GM12878 (cell line): Measurements from ENCODE around the gene BCAS4. TPM values are rescaled to one million over a fixed set of nuclear protein-coding genes. Genes with fewer than 3 reads are reported as not detected.

ENCODE experiments used
- ATAC-seq: fragments of 200-7000 bp; cut with Tn5 transposase; 3 replicates; pipeline ENCODE4 v1.9.1; 2020; ENCODE audit warnings: mild to moderate bottlenecking, moderate library complexity
- BruUV-seq: library from RNA; stranded (reverse); fragments of 400-500 nt; replicated peaks from 2 replicates; lab custom pipeline; 2021; lab: Mats Ljungman, UMichigan
- CTCF ChIA-PET: fragments of 300-600 bp; sonication (Branson Sonifier 250); formaldehyde crosslinking; extraction: SDS; loops from one replicate; lab custom pipeline; 2021; ENCODE audit warnings: inconsistent platforms; lab: Yijun Ruan, JAX
- POLR2A ChIA-PET: fragments of 350-600 bp; formaldehyde crosslinking; extraction: SDS; loops from one replicate; lab custom pipeline; 2021; ENCODE audit warnings: inconsistent platforms; lab: Charles Lee
- RAD21 ChIA-PET: fragments of 300-600 bp; sonication (Branson Sonifier 250); formaldehyde crosslinking; loops from one replicate; lab custom pipeline; 2023; ENCODE audit warnings: antibody characterized with exemption; ENCODE audit not compliant: unreplicated experiment; lab: Charles Lee
- SMC1A ChIA-PET: fragments of 300-600 bp; sonication (Branson Sonifier 250); formaldehyde crosslinking; loops from one replicate; lab custom pipeline; 2023; ENCODE audit not compliant: unreplicated experiment, uncharacterized antibody; lab: Charles Lee
- DNase-seq: peaks from one replicate; pipeline ENCODE4 v3.0.0-alpha.2; 2011; ENCODE audit warnings: low read depth, low spot score
- FAIRE-seq: peaks from 3 replicates; lab custom pipeline; 2011; peaks lifted over from hg19 to GRCh38; lab: Jason Lieb, UNC
- H2AFZ ChIP-seq: 2 replicates; pipeline ENCODE4 v1.6.0; 2011; ENCODE audit warnings: low read depth, low read length, control low read depth; ENCODE audit not compliant: control insufficient read depth
- H3K27ac ChIP-seq: 2 replicates; pipeline ENCODE4 v1.5.1; 2011; ENCODE audit warnings: control low read depth; ENCODE audit not compliant: control insufficient read depth, insufficient read depth
- H3K27me3 ChIP-seq, 2 experiments: replicated peaks in 1 of 2; 2 replicates each; pipeline versions ENCODE4 v1.6.0 to v1.6.1; 2011; ENCODE audit warnings: low read length in 1 of 2; ENCODE audit not compliant: control insufficient read depth in 2 of 2, insufficient read depth in 2 of 2
- H3K36me3 ChIP-seq, 2 experiments: 2 replicates each; pipeline ENCODE4 v1.5.1; 2011; ENCODE audit warnings: low read length in 1 of 2; ENCODE audit not compliant: control insufficient read depth in 2 of 2, insufficient read depth in 2 of 2
- H3K4me1 ChIP-seq: 2 replicates; pipeline ENCODE4 v1.6.1; 2011; ENCODE audit warnings: mild to moderate bottlenecking, low read length, moderate library complexity, mixed read lengths; ENCODE audit not compliant: control insufficient read depth, insufficient read depth
- H3K4me2 ChIP-seq: 2 replicates; pipeline ENCODE4 v1.6.0; 2011; ENCODE audit warnings: control low read depth; ENCODE audit not compliant: control insufficient read depth, insufficient read depth
- H3K4me3 ChIP-seq: fragments of 200-600 bp; sonication (generic); 2 replicates; pipeline ENCODE4 v1.5.1; 2016
- H3K79me2 ChIP-seq: 2 replicates; pipeline ENCODE4 v1.6.0; 2011; ENCODE audit warnings: low read length; ENCODE audit not compliant: control insufficient read depth, insufficient read depth
- H3K9ac ChIP-seq: 2 replicates; pipeline ENCODE4 v1.8.0; 2011; ENCODE audit warnings: low read length, control low read depth, mixed read lengths; ENCODE audit not compliant: control insufficient read depth, insufficient read depth
- H3K9me3 ChIP-seq: replicated peaks from 3 replicates; pipeline ENCODE4 v1.5.1; 2011; ENCODE audit warnings: mild to moderate bottlenecking, low read length; ENCODE audit not compliant: control insufficient read depth, insufficient read depth
- H4K20me1 ChIP-seq: 2 replicates; pipeline ENCODE4 v1.6.0; 2011; ENCODE audit not compliant: control insufficient read depth, insufficient read depth
- CBX3 ChIP-seq: fragments of 200-600 bp; sonication (generic); IDR thresholded peaks from 2 replicates; pipeline ENCODE4 v1.6.1; 2016; ENCODE audit warnings: low read depth, borderline replicate concordance
- HCFC1 ChIP-seq: fragments of 150-350 bp; IDR thresholded peaks from 2 replicates; pipeline ENCODE4 v1.6.1; 2014; ENCODE audit warnings: low read length
- JUND ChIP-seq: IDR thresholded peaks from 2 replicates; pipeline ENCODE4 v1.6.1; 2012; ENCODE audit warnings: low read depth, mild to moderate bottlenecking, low read length, improper control_type of control experiment, moderate library complexity
- KAT2A ChIP-seq: conservative IDR thresholded peaks from 2 replicates; pipeline ENCODE4 v1.6.1; 2011; ENCODE audit warnings: low read depth, low read length; ENCODE audit not compliant: control insufficient read depth
- KDM1A ChIP-seq: fragments of 200-600 bp; sonication (generic); IDR thresholded peaks from 2 replicates; pipeline ENCODE4 v1.6.1; 2016; ENCODE audit warnings: borderline replicate concordance
- MLLT1 ChIP-seq: fragments of 450-650 bp; IDR thresholded peaks from 2 replicates; pipeline ENCODE4 v1.6.1; 2016; ENCODE audit warnings: mild to moderate bottlenecking
- MTA3 ChIP-seq: IDR thresholded peaks from 2 replicates; pipeline ENCODE4 v1.6.1; 2012; ENCODE audit warnings: low read length, inconsistent platforms, borderline replicate concordance
- NKRF ChIP-seq: fragments of 450-650 bp; conservative IDR thresholded peaks from 2 replicates; pipeline ENCODE4 v1.6.1; 2017; ENCODE audit warnings: mild to moderate bottlenecking, moderate library complexity
- SREBF1 ChIP-seq: IDR thresholded peaks from 2 replicates; pipeline ENCODE4 v1.6.1; 2012; ENCODE audit warnings: mild to moderate bottlenecking, low read length
- STAT3 ChIP-seq: IDR thresholded peaks from 2 replicates; pipeline ENCODE4 v1.6.1; 2011; ENCODE audit warnings: low read depth, low read length, improper control_type of control experiment
- TAF1 ChIP-seq: IDR thresholded peaks from 2 replicates; pipeline ENCODE4 v1.6.1; 2011; ENCODE audit warnings: mild to moderate bottlenecking, low read depth, low read length, borderline replicate concordance
- TARDBP ChIP-seq: IDR thresholded peaks from 2 replicates; pipeline ENCODE4 v1.6.1; 2016; ENCODE audit warnings: borderline replicate concordance
- ZNF207 ChIP-seq: fragments of 450-650 bp; IDR thresholded peaks from 2 replicates; pipeline ENCODE4 v1.6.1; 2014; ENCODE audit warnings: antibody characterized with exemption, mild to moderate bottlenecking, borderline replicate concordance
- ZZZ3 ChIP-seq: IDR thresholded peaks from 2 replicates; pipeline ENCODE4 v1.6.1; 2011; ENCODE audit warnings: low read depth; ENCODE audit not compliant: control insufficient read depth, insufficient read length
- WGBS: methylation state at CpG from one replicate; pipeline ENCODE4 v1.1.6; 2016; ENCODE audit warnings: low lambda C conversion rate; ENCODE audit not compliant: insufficient replicate concordance, insufficient coverage; ENCODE audit errors: missing lambda C conversion rate; 5-methylcytosine and 5-hydroxymethylcytosine counted together
- in situ Hi-C: fragments of 300-500 bp; cut with MboI; formaldehyde crosslinking; loops from 9 replicates; pipeline ENCODE4 v1.14.3; 2018; ENCODE audit warnings: mixed read lengths
- intact Hi-C: fragments of 100-400 bp; cut with micrococcal nuclease; formaldehyde crosslinking; loops from one replicate; pipeline ENCODE4 v1.14.2; 2022; ENCODE audit not compliant: unreplicated experiment
- polyA plus RNA-seq, 11 experiments: library from polyadenylated mRNA; depleted of rRNA in 4 of 11; unstranded in 6 of 11; stranded (reverse) in 5 of 11; fragments of >200 nt; fragmentation: Nextera tagmentation in 4 of 11; fragmentation: Illumina TruSeq in 1 of 11; extraction: Ambion mirVana in 4 of 11; extraction: Trizol in 1 of 11; gene quantifications; 1 replicate in 1 of 11; 2 replicates in 10 of 11; pipeline versions ENCODE4 v1.2.1 to v1.2.3, GENCODE V29; 2011 to 2016; ENCODE audit warnings: inconsistent platforms in 2 of 11, missing spikeins in 2 of 11, low read depth in 1 of 11
- total RNA-seq, 4 experiments: library from RNA; depleted of rRNA in 3 of 4; stranded (reverse); fragments of >200 nt in 3 of 4; fragmentation: Illumina TruSeq in 1 of 4; extraction: Trizol in 1 of 4; gene quantifications; 2 replicates each; pipeline versions ENCODE4 v1.2.1 to v1.2.3, GENCODE V29; 2013 to 2021
- TF ChIP-seq, protein P1 (sequence below): fragments of 450-650 bp; IDR thresholded peaks from 2 replicates; pipeline ENCODE4 v1.6.1; 2017; ENCODE audit warnings: mild to moderate bottlenecking, moderate library complexity

BCAS4 gene
- total and polyA plus RNA-seq, 10 of the 15 experiments (the other 5 are each of a cell fraction or from before 2014, with no cell fraction given) = 14.8 to 214 (median 65.3) TPM

GRCh38 chr20:50824137-50824536 is 29.3 kb downstream of the BCAS4 start (continued):
- no peak for TF ChIP-seq MLLT1
- TF ChIP-seq KDM1A = no peak
- no peak for TF ChIP-seq SREBF1
- no peak for TF ChIP-seq MTA3
- no peak for TF ChIP-seq CBX3
- TF ChIP-seq NKRF = no peak
- no peak for TF ChIP-seq KAT2A
- no peak for TF ChIP-seq STAT3

DNA sequence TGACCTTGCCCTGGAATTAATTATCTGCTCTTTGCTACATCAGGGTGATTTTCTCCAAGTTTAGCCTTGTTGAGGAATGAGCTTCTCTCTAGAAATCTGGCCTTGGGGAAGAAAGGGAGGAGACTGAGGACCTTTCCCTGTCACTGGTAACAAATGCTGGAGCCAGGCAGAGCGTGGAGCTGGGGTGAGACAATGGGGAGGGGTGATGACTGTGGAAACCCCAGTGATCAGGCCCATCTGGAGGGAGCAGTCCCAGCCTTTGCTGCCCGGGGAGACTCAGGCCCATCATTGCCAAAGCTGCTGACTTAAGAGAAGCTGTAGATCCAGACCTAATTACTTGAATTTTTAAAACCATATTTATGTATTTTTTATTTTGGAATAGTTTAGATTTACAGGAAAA is 31.3 kb downstream of the BCAS4 start:
- Histone ChIP-seq H4K20me1 (no peaks in the 10 kb centered on the region), H2AFZ (no peak overlapping the region), H3K27ac (no peak overlapping the region), H3K79me2 (peaks cover 19% of the 10 kb centered on the region), H3K4me1 (peaks cover 16% of the 10 kb centered on the region), H3K36me3 (peaks cover 3 to 17% of the 10 kb centered on the region in 2 experiments), H3K9me3 (no peaks in the 10 kb centered on the region), H3K4me3 (no peak overlapping the region), H3K9ac (no peak overlapping the region), H3K4me2 (no peak overlapping the region), H3K27me3 (no peaks in the 10 kb centered on the region)
- RAD21 ChIA-PET = interaction anchor here (1.2 kb wide), 1 partner anchor 30 kb away, joined by 3 read pairs; no protein-coding TSS in a partner anchor
- intact Hi-C loops (no loop called here), in situ Hi-C loops (no loop called here)
- ATAC-seq (no peak), DNase-seq (no peak), FAIRE-seq (no peak)
- 96% methylated on average over 2 of the region's 2 CpGs for WGBS
- SMC1A ChIA-PET = interaction anchor here (0.7 to 2.8 kb wide), 8 partner anchors 9 to 155 kb away, joined by 3 to 9 read pairs (median 4); partner anchors contain the start of gene BCAS4
- POLR2A ChIA-PET = no interaction called here
- CTCF ChIA-PET = interaction anchor here (0.9 to 1.5 kb wide), 4 partner anchors 9 to 103 kb away, joined by 3 to 10 read pairs (median 3); partner anchors contain the start of gene BCAS4
- no TSS peak for BruUV-seq
- no peak for TF ChIP-seq TAF1
- no peak for TF ChIP-seq ZZZ3
- TF ChIP-seq JUND = no peak
- TF ChIP-seq ZNF207 = no peak
- no peak for TF ChIP-seq TARDBP
- TF ChIP-seq, protein P1, sequence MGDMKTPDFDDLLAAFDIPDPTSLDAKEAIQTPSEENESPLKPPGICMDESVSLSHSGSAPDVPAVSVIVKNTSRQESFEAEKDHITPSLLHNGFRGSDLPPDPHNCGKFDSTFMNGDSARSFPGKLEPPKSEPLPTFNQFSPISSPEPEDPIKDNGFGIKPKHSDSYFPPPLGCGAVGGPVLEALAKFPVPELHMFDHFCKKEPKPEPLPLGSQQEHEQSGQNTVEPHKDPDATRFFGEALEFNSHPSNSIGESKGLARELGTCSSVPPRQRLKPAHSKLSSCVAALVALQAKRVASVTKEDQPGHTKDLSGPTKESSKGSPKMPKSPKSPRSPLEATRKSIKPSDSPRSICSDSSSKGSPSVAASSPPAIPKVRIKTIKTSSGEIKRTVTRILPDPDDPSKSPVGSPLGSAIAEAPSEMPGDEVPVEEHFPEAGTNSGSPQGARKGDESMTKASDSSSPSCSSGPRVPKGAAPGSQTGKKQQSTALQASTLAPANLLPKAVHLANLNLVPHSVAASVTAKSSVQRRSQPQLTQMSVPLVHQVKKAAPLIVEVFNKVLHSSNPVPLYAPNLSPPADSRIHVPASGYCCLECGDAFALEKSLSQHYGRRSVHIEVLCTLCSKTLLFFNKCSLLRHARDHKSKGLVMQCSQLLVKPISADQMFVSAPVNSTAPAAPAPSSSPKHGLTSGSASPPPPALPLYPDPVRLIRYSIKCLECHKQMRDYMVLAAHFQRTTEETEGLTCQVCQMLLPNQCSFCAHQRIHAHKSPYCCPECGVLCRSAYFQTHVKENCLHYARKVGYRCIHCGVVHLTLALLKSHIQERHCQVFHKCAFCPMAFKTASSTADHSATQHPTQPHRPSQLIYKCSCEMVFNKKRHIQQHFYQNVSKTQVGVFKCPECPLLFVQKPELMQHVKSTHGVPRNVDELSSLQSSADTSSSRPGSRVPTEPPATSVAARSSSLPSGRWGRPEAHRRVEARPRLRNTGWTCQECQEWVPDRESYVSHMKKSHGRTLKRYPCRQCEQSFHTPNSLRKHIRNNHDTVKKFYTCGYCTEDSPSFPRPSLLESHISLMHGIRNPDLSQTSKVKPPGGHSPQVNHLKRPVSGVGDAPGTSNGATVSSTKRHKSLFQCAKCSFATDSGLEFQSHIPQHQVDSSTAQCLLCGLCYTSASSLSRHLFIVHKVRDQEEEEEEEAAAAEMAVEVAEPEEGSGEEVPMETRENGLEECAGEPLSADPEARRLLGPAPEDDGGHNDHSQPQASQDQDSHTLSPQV = no peak
- no peak for TF ChIP-seq HCFC1
